ENCODE data around the gene YEATS4. TPM values are rescaled to one million over a fixed set of nuclear protein-coding genes. Genes with fewer than 3 reads are reported as not detected.

Gene YEATS4
- total RNA-seq, 1 experiment from 2014 or later = 38.9 TPM

DNA sequence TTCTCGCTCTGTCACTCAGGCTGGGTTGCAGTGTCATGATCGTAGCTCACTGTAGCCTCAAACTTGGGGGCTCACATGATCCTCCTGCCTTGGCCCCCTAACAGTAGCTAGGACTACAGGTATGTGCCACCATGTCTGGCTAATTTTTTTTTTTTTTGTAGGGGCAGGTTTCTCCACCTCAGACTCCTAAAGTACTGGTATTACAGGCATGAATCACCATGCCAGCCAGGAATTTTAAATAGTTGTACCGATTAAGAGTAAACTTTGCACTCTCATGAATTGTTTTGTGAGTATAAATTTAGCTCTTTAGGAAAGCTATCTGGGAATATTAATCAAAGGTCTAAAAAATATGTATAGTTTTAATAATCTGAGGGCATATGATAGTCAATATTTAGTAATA, 25.5 kb downstream of the YEATS4 start:
- Mint-ChIP-seq H3K9me3 (ENCODE audit: low read depth, unreplicated experiment) (no peaks in the 10 kb centered on the region), H3K36me3 (ENCODE audit: insufficient read depth, unreplicated experiment) (peaks cover 5% of the 10 kb centered on the region), H3K4me1 (ENCODE audit: low read depth, unreplicated experiment) (peaks cover 18% of the 10 kb centered on the region), H3K4me3 (ENCODE audit: low read depth, unreplicated experiment) (no peak overlapping the region), H3K27ac (ENCODE audit: unreplicated experiment) (no peak overlapping the region), H3K27me3 (ENCODE audit: unreplicated experiment) (no peaks in the 10 kb centered on the region)
- TF ChIP-seq, protein P1, sequence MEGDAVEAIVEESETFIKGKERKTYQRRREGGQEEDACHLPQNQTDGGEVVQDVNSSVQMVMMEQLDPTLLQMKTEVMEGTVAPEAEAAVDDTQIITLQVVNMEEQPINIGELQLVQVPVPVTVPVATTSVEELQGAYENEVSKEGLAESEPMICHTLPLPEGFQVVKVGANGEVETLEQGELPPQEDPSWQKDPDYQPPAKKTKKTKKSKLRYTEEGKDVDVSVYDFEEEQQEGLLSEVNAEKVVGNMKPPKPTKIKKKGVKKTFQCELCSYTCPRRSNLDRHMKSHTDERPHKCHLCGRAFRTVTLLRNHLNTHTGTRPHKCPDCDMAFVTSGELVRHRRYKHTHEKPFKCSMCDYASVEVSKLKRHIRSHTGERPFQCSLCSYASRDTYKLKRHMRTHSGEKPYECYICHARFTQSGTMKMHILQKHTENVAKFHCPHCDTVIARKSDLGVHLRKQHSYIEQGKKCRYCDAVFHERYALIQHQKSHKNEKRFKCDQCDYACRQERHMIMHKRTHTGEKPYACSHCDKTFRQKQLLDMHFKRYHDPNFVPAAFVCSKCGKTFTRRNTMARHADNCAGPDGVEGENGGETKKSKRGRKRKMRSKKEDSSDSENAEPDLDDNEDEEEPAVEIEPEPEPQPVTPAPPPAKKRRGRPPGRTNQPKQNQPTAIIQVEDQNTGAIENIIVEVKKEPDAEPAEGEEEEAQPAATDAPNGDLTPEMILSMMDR (IDR thresholded peaks at IDR 0.05; ENCODE audit: unreplicated experiment) = no peak
- intact Hi-C loops (cut with micrococcal nuclease; ENCODE audit: unreplicated experiment) = no loop called here
- DNase-seq = no peak
- no TSS peak for BruUV-seq (replicated peaks)
- CTCF ChIA-PET = interaction anchor here (0.7 kb wide), 1 partner anchor 186 kb away, joined by 3 read pairs; no protein-coding TSS in a partner anchor

DNA sequence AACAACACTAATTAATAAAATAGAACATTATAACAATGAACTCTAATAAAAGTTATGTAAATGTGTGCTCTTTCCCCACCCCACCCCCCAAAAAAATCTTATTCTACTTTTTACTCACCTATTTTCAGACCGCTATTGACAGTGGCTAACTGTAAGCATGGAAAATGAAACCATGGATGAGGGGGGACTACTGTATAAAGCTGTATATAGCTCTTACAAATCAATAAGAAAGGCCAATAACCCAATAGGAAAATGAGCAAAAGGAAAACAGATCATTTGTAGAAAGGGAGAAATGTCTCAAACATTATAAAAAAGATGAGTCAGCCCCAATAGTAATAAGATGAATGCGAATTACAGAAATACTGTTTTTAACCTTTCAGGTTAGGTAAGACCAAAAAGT, 27.4 kb downstream of the YEATS4 start:
- CTCF ChIA-PET = no interaction called here

GRCh38 chr12:69388371-69388770, 28.8 kb downstream of the YEATS4 start:
- BruUV-seq (replicated peaks) = no TSS peak
- TF ChIP-seq, protein P1 (IDR thresholded peaks at IDR 0.05; ENCODE audit: unreplicated experiment) = peak; percentile 34
- intact Hi-C loops (cut with micrococcal nuclease; ENCODE audit: unreplicated experiment) = loop anchor here (1.0 kb wide), 2 partner anchors 182 to 251 kb away; no protein-coding TSS in a partner anchor
- DNase-seq = no peak
- H3K4me3 Mint-ChIP-seq (ENCODE audit: low read depth, unreplicated experiment) = no peak overlapping the region
- no peaks in the 10 kb centered on the region for H3K27me3 Mint-ChIP-seq (ENCODE audit: unreplicated experiment)
- CTCF ChIA-PET = interaction anchor here (1.0 kb wide), 1 partner anchor 183 kb away, joined by 4 read pairs; no protein-coding TSS in a partner anchor
- no peak overlapping the region for H3K27ac Mint-ChIP-seq (ENCODE audit: unreplicated experiment)
- H3K36me3 Mint-ChIP-seq (ENCODE audit: insufficient read depth, unreplicated experiment) = peaks cover 15% of the 10 kb centered on the region
- no peaks in the 10 kb centered on the region for H3K9me3 Mint-ChIP-seq (ENCODE audit: low read depth, unreplicated experiment)
- peaks cover 7% of the 10 kb centered on the region for H3K4me1 Mint-ChIP-seq (ENCODE audit: low read depth, unreplicated experiment)

More for the DNA sequence above, 27.4 kb downstream of the YEATS4 start:
- Mint-ChIP-seq H3K27me3 (ENCODE audit: unreplicated experiment) (no peaks in the 10 kb centered on the region), H3K9me3 (ENCODE audit: low read depth, unreplicated experiment) (no peaks in the 10 kb centered on the region), H3K27ac (ENCODE audit: unreplicated experiment) (no peak overlapping the region), H3K4me1 (ENCODE audit: low read depth, unreplicated experiment) (peaks cover 18% of the 10 kb centered on the region), H3K4me3 (ENCODE audit: low read depth, unreplicated experiment) (no peak overlapping the region), H3K36me3 (ENCODE audit: insufficient read depth, unreplicated experiment) (peaks cover 9% of the 10 kb centered on the region)
- TF ChIP-seq, protein P1 (IDR thresholded peaks at IDR 0.05; ENCODE audit: unreplicated experiment) = no peak
- no peak for DNase-seq
- intact Hi-C loops (cut with micrococcal nuclease; ENCODE audit: unreplicated experiment) = no loop called here
- BruUV-seq (replicated peaks) = no TSS peak

DNA sequence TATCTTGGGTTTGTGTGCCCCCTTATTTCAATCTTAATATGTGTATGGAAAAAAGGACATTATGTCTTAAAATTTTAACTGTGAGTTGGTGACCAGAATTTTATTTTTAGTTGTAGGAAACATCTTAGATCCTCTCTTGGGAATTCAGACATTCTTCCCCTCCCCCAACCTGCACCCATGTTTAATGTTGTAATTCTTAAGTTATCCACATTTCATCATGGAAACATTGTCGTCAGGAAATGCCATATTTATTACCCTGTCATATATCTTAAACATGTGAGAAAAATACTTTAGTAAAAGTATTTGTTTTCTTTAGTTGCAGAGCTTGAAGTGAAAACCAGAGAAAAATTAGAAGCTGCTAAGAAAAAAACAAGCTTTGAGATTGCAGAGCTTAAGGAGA, 30.3 kb downstream of the YEATS4 start:
- Mint-ChIP-seq H3K4me3 (ENCODE audit: low read depth, unreplicated experiment) (no peak overlapping the region), H3K27ac (ENCODE audit: unreplicated experiment) (no peak overlapping the region)
- intact Hi-C loops (cut with micrococcal nuclease; ENCODE audit: unreplicated experiment) = no loop called here

More for the DNA sequence above, 30.3 kb downstream of the YEATS4 start:
- CTCF ChIA-PET = interaction anchor here (0.9 to 1.2 kb wide), 3 partner anchors 180 to 195 kb away, joined by 3 read pairs; partner anchors contain the start of gene CCT2
- H3K36me3 Mint-ChIP-seq (ENCODE audit: insufficient read depth, unreplicated experiment) = peaks cover 16% of the 10 kb centered on the region
- no TSS peak for BruUV-seq (replicated peaks)
- no peak for DNase-seq
- H3K27me3 Mint-ChIP-seq (ENCODE audit: unreplicated experiment) = no peaks in the 10 kb centered on the region
- peaks cover under 1% of the 10 kb centered on the region for H3K9me3 Mint-ChIP-seq (ENCODE audit: low read depth, unreplicated experiment)
- TF ChIP-seq, protein P1 (IDR thresholded peaks at IDR 0.05; ENCODE audit: unreplicated experiment) = no peak
- no peaks in the 10 kb centered on the region for H3K4me1 Mint-ChIP-seq (ENCODE audit: low read depth, unreplicated experiment)

Data from Calu3 (cell line).